ENCODE results near the gene CYP26B1. TPM values are rescaled to one million over a fixed set of nuclear protein-coding genes. Genes with fewer than 3 reads are reported as not detected.

CYP26B1 gene
- total RNA-seq, 3 donors from 2014 or later = 0.82 to 9.5 (median 2.5) TPM

GRCh38 chr2:72145658-72146329, 1.9 kb downstream of the CYP26B1 start:
- TF ChIP-seq CTCF (IDR thresholded peaks at IDR 0.05) = no peak
- DNase-seq (peak in 1 of 3 donors; percentile 18), ATAC-seq (no peak)
- H3K36me3 ChIP-seq (ENCODE audit: low read depth) = no peaks in the 10 kb centered on the region
- intact Hi-C loops (cut with DNase I, micrococcal nuclease) = no loop called here
- H3K4me3 ChIP-seq = no peak overlapping the region
- H3K4me1 ChIP-seq (ENCODE audit: low read depth) = peaks cover 67% of the 10 kb centered on the region
- H3K9me3 ChIP-seq = no peaks in the 10 kb centered on the region

- Histone ChIP-seq H3K4me3 (no peak overlapping the region), H3K9me3 (no peaks in the 10 kb centered on the region), H3K36me3 (ENCODE audit: low read depth) (no peaks in the 10 kb centered on the region), H3K4me1 (ENCODE audit: low read depth) (peaks cover 65% of the 10 kb centered on the region)
- intact Hi-C loops (cut with DNase I, micrococcal nuclease) = no loop called here
- DNase-seq = peak in 2 of 3 donors; percentile 25 to 54
- no peak for ATAC-seq
- TF ChIP-seq CTCF (IDR thresholded peaks at IDR 0.05) = no peak
Observed at GRCh38 chr2:72145289-72145657, 2.4 kb downstream of the CYP26B1 start.

GRCh38 chr2:72144632-72145288, 2.9 kb downstream of the CYP26B1 start:
- intact Hi-C loops (cut with DNase I, micrococcal nuclease) = no loop called here
- Histone ChIP-seq H3K36me3 (ENCODE audit: low read depth) (no peaks in the 10 kb centered on the region), H3K4me3 (no peak overlapping the region), H3K4me1 (ENCODE audit: low read depth) (peaks cover 60% of the 10 kb centered on the region), H3K9me3 (no peaks in the 10 kb centered on the region)
- DNase-seq (peak; percentile 52 to 71 (median 64)), ATAC-seq (peak; percentile 43)
- no peak for TF ChIP-seq CTCF (IDR thresholded peaks at IDR 0.05)

GRCh38 chr2:72144274-72144631, 3.4 kb downstream of the CYP26B1 start:
- no peaks in the 10 kb centered on the region for H3K36me3 ChIP-seq (ENCODE audit: low read depth)
- intact Hi-C loops (cut with DNase I, micrococcal nuclease) = no loop called here
- TF ChIP-seq CTCF (IDR thresholded peaks at IDR 0.05) = no peak
- no peaks in the 10 kb centered on the region for H3K9me3 ChIP-seq
- ATAC-seq = no peak
- H3K4me3 ChIP-seq = no peak overlapping the region
- peaks cover 57% of the 10 kb centered on the region for H3K4me1 ChIP-seq (ENCODE audit: low read depth)
- DNase-seq = no peak

- no peak for TF ChIP-seq CTCF (IDR thresholded peaks at IDR 0.05)
- H3K4me3 ChIP-seq = no peak overlapping the region
- H3K36me3 ChIP-seq (ENCODE audit: low read depth) = no peaks in the 10 kb centered on the region
- peak; percentile 25 to 55 (median 50) for DNase-seq
- ATAC-seq = no peak
- H3K4me1 ChIP-seq (ENCODE audit: low read depth) = peaks cover 61% of the 10 kb centered on the region
- no peaks in the 10 kb centered on the region for H3K9me3 ChIP-seq
- intact Hi-C loops (cut with DNase I, micrococcal nuclease) = no loop called here
Observed at GRCh38 chr2:72143441-72144273, 4.0 kb downstream of the CYP26B1 start.
